ENCODE results near the gene KCTD21.

DNA sequence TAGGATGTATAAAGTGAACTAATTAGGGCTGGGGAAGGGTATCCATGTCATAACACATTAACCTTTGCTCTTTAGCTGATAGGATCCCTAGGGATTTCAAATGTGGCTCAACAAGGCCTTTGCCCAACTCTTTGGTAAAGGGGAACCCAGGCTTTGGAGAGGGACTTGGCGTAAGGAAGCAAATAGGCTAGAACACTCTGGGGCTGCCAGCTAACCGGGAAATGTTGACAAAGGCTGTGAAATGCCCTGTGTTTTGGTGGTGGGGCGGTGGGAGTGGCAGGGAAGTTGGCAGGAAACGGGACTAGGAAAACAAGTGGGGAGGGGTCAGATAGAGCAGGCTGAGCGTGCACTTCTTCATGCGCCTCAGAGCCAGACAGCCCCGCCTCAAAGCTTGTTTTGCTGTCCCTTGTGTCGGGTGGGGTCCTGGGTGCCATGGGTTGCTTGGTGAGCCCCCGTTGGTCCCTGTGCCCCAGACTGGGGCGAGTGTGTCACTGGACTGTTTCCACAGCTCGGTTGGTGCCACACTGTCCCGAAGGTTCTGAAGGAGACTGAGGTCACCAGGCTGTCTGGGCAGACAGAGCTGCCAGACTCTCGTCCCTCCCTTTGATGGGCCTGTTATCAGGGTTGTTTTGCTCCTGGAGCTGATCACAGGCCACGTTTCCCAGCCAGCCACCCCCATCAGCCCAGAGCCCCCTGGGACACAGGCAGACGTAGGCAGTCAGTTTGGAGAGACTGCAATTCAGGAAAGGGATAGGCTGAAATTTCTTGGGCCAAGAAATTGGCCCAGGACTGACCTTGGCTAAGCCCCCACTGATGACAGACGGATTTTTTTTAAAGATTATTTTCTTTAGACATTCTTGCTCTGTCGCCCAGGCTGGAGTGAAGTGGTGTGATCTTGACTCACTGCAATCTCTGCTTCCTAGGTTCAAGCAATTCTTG lies 19.6 kb downstream of the KCTD21 start:
- TF ChIP-seq EZH2phosphoT487 (conservative IDR thresholded peaks at IDR 0.05; ENCODE audit: low read length), result no peak
- TF ChIP-seq, protein P1, sequence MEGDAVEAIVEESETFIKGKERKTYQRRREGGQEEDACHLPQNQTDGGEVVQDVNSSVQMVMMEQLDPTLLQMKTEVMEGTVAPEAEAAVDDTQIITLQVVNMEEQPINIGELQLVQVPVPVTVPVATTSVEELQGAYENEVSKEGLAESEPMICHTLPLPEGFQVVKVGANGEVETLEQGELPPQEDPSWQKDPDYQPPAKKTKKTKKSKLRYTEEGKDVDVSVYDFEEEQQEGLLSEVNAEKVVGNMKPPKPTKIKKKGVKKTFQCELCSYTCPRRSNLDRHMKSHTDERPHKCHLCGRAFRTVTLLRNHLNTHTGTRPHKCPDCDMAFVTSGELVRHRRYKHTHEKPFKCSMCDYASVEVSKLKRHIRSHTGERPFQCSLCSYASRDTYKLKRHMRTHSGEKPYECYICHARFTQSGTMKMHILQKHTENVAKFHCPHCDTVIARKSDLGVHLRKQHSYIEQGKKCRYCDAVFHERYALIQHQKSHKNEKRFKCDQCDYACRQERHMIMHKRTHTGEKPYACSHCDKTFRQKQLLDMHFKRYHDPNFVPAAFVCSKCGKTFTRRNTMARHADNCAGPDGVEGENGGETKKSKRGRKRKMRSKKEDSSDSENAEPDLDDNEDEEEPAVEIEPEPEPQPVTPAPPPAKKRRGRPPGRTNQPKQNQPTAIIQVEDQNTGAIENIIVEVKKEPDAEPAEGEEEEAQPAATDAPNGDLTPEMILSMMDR (IDR thresholded peaks at IDR 0.05; ENCODE audit: insufficient read depth, low read length, poor library complexity, severe bottlenecking), result no peak
